T follicular helper cell (primary cell): ENCODE results near the gene GHR.

Experiments
- DNase-seq: peaks from one replicate; pipeline ENCODE4 v3.0.0-alpha.2; 2020; ENCODE audit warnings: low read depth

Gene GHR

DNA sequence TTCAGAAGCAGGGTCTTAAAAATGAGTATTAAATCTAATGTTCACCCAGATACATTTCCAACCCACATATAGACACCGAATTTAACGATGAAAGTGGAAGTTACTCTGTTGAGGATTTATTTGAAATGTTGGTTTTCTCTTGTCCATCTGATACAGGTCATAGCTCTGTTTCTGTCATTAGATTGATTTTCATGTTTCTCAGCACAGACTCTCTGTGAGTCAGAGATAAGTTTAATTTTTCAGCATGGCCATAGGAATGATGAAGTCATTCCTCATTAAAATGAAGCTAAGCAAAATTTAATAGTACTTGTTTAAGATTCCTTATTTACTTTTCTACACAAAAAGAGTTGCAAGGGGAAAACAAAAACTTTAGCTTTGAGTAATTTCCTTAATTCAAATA lies 38.8 kb downstream of the GHR start:
- no peak for DNase-seq

DNA sequence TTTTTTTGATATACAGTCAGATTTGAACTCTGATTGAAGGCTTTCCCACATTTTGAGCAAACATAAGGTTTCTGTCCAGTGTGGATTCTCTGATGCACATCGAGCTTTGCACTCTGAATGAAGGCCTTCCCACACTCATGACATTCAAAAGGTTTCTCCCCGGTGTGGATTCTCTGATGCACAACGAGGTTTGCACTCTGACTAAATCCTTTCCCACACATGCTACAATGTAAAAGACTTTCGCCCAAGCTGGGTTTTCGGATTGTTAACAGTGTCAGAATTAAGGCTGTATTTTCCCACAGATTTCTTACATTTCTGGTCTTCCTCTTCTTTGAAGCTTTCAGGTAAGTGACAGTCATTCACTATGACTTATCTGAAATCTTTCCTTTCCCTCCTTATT lies 44.3 kb downstream of the GHR start:
- no peak for DNase-seq

DNA sequence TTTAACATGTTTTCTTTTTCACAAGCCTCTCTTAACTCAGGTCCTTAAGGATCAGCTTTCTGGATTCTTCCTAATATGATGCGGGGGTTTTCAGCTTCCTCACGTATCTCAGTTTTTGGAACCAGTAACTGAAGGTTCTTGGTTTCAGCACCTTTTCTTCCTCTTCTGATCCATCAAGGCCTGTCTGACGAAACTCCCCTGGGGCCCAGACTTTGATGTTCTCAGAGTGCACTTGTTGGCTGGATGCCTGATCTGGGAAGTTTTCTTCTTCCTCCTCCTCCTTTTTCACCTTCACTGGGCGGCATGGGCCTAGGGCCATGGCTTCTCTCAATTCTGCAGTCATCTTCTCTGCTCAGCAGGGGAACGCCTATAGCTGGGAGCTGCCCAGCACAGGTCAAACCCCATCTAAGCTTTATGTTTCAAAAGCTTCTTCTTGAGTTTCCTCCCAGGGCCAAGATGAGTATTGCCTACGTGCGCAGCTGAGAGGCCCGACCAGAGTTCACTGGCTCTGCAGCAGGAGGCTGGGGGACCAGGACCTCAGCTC lies 44.8 kb downstream of the GHR start:
- no peak for DNase-seq

- DNase-seq: no peak
Measured at GRCh38 chr5:42483472-42484154, 60.4 kb downstream of the GHR start.

DNA sequence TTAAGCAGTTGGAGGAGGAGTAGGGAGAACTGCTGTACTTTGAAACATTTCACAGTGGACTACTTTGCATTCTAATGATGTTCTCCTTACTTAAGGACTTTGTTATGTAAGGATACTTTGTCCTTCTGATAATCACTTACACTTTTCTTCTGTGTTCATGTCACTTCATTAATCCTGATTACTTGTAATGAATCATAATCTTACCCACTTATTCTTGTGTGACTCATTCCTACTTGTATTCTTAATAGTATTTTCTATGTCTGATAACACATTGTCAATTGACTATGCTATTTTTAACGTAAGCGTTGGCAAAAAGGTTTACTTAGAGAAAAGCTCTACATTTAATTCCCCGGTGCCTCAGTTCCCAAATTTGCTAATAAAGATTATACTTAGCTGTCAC lies 63.8 kb downstream of the GHR start:
- DNase-seq: no peak

DNA sequence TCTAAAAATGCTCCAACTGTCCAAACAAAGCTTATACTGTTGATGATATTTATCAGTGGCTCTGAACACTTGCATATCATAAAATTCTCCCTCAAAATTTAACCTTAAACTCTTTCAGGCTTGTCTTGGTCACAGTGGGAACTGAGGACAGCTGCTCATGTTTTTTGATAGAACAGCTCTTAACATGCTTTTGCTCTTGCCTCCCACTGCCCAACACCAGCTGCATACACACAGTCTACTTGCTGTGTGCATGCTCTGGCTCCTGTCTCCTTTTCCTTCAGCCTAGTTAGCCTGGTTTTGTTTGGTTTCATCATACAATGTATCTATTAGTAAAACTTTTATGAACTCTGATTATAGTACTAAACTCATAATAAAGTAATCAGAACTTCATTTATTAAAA lies 64.6 kb downstream of the GHR start:
- no peak for DNase-seq

DNA sequence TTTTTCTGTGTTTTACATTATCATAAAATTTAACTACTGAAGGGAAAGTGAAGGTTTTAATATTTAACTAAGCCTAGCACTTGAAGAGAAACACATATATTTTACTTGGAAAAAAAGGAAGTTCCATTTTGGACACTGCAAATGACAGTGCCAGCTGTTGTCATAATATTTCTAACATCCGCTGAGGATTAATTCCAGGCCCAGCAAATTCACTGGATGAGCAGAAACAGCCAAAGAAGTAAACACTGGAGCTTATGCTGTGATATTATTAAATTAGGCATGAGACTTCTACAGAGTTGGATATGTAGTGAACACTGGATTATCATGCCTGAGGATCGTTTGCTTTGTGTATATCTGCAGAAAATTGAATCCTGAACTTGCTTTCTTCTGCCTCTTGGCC lies 67.6 kb downstream of the GHR start:
- DNase-seq: no peak

GRCh38 chr5:42491699-42492098 lies 68.5 kb downstream of the GHR start:
- no peak for DNase-seq

GRCh38 chr5:42492974-42493373 lies 69.7 kb downstream of the GHR start:
- no peak for DNase-seq

DNA sequence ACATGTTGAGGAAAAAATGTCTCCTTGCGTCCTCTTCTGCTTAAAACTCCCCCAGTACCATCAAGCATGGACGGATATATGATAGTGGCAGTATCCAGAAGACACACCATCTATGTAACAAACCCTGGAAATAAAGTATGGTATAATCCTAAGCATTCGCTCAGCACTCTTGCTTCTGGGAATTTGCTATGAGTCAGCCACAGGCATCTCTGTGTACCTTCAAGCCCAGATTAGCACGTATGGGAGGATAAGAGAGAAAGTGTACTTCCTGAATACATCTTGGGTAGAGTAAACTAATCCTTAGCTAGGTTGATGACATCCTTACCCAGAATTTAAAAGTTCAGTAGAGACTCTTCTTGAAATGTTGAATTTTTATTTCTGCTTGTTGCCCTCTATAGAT lies 71.2 kb downstream of the GHR start:
- DNase-seq: no peak

DNA sequence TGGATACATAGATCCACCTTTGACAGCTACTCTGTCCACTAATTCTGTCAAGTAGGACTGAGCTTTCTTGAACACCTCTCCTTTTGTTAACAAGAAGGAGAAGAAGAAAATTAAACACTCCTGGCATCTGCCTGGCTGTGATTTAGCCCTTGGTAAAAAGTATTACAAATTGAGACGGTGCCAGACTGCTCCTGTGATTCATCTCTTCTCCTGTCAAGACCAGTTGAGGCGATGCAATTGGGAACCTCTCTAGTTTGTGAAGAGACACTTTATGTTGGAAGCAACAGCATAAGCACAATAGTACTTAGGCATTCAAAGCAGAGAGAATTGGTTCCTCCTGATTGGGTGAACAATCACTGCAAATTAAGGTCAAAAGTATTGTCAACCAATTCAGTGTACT lies 72.7 kb downstream of the GHR start:
- DNase-seq: no peak

- DNase-seq: no peak
Measured at GRCh38 chr5:42496397-42497156, 73.3 kb downstream of the GHR start.

- no peak for DNase-seq
Measured at GRCh38 chr5:42498000-42498399, 74.8 kb downstream of the GHR start.

- no peak for DNase-seq
Measured at GRCh38 chr5:42499016-42499415, 75.8 kb downstream of the GHR start.

DNA sequence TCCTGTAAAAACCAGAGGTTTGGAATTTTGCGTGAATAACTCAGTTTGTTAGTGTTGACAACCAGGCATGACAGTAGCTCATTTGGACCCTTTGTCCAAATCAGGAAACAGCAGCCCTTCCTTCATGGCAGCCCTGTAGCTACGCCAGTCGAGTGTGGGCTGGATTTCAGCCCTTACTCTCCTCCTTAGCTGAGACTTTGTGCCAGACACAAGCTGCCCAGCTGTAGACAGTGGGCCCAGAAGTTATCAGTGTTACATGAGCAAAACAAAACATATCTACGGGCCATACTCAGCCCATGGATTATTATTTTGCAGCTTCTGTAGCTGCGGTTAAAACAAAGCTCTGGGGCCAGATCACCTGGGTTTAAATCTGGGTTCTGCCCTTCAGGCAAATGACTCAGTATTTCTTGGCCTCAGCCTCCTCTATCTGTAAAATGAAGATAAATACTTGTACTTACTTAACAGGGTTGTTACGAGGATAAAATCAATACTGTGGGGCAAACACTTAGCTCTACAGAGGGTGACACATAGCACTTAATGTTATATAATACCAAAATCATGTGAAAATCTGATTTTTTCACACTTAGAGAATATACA lies 76.9 kb downstream of the GHR start:
- no peak for DNase-seq

GRCh38 chr5:42502613-42503470 lies 79.6 kb downstream of the GHR start:
- DNase-seq: no peak

- DNase-seq: no peak
Measured at GRCh38 chr5:42506662-42507061, 83.4 kb downstream of the GHR start.

DNA sequence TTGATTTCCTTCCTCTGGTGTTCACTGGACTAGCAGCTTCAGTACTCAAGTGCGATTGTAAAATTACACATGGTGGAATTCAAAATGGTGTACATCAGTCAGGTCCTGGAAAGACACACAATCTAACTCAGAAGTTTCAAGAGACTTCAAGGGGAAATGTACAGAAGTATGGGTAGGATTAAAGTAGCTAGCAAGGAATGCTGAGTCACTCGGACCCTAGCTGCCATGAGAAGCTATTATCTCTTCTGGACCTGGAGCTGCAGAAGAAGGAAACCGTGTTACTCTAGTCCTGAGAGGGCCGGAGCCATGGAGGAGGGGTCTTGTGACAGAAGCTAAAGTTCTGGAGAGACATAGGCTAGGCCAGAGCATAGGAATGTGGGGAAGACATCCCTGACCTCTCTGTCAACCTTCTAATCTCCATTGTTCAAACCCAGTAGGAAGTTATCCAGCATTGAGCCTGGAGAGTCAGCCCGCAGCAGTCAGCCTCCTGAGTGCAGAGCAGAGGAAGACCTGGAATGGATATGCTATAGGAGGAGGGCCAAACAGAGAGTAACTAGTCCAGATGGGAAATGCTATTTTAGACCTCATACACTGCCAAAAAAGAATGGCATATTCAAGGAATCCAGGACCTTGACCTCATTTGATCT lies 84.3 kb downstream of the GHR start:
- no peak for DNase-seq

DNA sequence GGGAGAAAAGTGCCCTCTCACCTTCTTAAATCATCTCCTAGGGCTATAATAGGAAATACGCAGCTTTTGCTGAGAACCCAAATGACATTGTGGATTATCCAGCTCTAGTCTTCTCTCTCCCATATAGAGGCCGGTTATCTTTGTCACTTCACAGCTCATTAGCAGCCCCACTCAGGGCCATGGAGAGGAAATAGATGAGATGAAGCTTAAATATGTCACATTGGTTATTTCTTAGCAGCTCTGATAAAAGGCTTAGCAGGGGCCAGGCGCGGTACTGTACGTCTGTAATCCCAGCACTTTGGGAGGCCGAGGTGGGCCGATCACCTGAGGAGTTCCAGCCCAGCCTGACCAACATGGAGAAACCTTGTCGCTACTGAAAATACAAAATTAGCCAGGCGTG lies 90.0 kb downstream of the GHR start:
- no peak for DNase-seq

DNA sequence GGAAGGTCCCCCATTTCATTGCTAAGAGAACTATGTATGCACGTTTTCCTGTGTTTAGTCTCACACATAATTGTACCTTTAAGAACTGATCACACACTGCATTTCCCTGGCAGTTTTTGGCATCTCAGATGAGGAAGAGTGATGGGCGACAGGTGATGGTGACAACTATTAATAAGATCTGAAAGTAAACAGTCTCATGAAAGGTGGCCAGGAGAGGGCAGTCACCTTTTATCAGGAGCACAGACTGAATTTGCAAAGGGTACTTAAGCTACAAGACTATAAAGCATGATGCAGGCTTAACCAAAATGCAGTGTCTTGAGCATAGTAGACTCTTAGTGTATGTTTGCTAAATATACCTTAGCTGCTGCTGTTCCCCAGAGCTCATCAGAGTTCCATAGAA lies 91.5 kb downstream of the GHR start:
- DNase-seq: no peak

DNA sequence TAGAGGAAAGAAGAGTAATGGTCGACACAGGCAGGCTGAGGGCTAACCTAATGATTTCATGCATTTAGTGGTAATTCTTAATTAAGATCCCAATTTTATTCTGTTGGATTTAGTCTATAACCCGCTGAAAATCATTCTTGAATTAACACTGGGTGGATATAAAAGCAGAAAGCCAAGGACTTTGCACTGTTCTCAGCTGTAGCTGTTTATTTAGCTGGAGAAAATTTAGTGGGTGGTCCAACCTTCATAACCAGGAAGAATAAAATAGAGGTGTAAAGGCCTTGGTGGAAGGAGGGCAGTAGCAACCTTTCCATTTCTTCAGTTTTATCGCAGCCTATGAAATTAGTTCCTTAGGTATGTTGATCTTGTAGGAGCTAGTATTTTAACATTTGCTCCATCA lies 92.3 kb downstream of the GHR start:
- no peak for DNase-seq
